ENCODE measurements around the gene VOPP1.

- TF ChIP-seq MAX (IDR thresholded peaks at IDR 0.05; ENCODE audit: low read depth, low read length) (no peak), JUNB (IDR thresholded peaks at IDR 0.05) (no peak), CTCF (IDR thresholded peaks at IDR 0.05 in 2 of 3, conservative IDR thresholded peaks at IDR 0.05 in 1 of 3; ENCODE audit: control insufficient read depth in 2 of 3, extremely low read depth in 1 of 3, insufficient read depth in 1 of 3, low read depth in 3 of 3, low read length in 3 of 3) (no peak), SMARCA5 (IDR thresholded peaks at IDR 0.05) (no peak), MXI1 (IDR thresholded peaks at IDR 0.05; ENCODE audit: low read depth, low read length) (no peak), ZBTB11 (CRISPR knock-in tag; IDR thresholded peaks at IDR 0.05) (no peak), PKNOX1 (IDR thresholded peaks at IDR 0.05) (no peak), YY1 (IDR thresholded peaks at IDR 0.05; ENCODE audit: low read depth, low read length) (no peak), RAD51 (IDR thresholded peaks at IDR 0.05) (no peak), TAF1 (IDR thresholded peaks at IDR 0.05; ENCODE audit: borderline replicate concordance, low read depth, low read length) (peak; percentile 23; the same call in 1 of the 2 replicates), PML (IDR thresholded peaks at IDR 0.05; ENCODE audit: low read length) (no peak), EED (IDR thresholded peaks at IDR 0.05; ENCODE audit: low read depth) (peak; percentile 22; the same call in 1 of the 2 replicates), CREB1 (IDR thresholded peaks at IDR 0.05; ENCODE audit: low read depth) (0 out of 2 replicates have a peak, but pooled peaks have one; percentile 13)
Observed at GRCh38 chr7:55571511-55572377, 558 bp downstream of the VOPP1 start.
